Measurements from ENCODE around the gene STXBP1.
"Not testable (repeated sequence)": the region's sequence is repeated elsewhere in the genome, so short reads cannot be mapped to it uniquely, and the experiment has no call there.

The STXBP1 gene

GRCh38 chr9:127571971-127572370 is 40.1 kb upstream of the STXBP1 start:
- DNase-seq (ENCODE audit: extremely low spot score), result no peak
- TF ChIP-seq, protein P1, sequence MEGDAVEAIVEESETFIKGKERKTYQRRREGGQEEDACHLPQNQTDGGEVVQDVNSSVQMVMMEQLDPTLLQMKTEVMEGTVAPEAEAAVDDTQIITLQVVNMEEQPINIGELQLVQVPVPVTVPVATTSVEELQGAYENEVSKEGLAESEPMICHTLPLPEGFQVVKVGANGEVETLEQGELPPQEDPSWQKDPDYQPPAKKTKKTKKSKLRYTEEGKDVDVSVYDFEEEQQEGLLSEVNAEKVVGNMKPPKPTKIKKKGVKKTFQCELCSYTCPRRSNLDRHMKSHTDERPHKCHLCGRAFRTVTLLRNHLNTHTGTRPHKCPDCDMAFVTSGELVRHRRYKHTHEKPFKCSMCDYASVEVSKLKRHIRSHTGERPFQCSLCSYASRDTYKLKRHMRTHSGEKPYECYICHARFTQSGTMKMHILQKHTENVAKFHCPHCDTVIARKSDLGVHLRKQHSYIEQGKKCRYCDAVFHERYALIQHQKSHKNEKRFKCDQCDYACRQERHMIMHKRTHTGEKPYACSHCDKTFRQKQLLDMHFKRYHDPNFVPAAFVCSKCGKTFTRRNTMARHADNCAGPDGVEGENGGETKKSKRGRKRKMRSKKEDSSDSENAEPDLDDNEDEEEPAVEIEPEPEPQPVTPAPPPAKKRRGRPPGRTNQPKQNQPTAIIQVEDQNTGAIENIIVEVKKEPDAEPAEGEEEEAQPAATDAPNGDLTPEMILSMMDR (IDR thresholded peaks at IDR 0.05; ENCODE audit: control extremely low read depth, extremely low read depth, low read depth, missing control alignments), result no peak
- ChIA-PET POLR2A (no interaction called here), CTCF (interaction anchor here (1.3 to 1.4 kb wide), 2 partner anchors 14 to 163 kb away, joined by 3 read pairs; partner anchors contain the start of gene TOR2A)

DNA sequence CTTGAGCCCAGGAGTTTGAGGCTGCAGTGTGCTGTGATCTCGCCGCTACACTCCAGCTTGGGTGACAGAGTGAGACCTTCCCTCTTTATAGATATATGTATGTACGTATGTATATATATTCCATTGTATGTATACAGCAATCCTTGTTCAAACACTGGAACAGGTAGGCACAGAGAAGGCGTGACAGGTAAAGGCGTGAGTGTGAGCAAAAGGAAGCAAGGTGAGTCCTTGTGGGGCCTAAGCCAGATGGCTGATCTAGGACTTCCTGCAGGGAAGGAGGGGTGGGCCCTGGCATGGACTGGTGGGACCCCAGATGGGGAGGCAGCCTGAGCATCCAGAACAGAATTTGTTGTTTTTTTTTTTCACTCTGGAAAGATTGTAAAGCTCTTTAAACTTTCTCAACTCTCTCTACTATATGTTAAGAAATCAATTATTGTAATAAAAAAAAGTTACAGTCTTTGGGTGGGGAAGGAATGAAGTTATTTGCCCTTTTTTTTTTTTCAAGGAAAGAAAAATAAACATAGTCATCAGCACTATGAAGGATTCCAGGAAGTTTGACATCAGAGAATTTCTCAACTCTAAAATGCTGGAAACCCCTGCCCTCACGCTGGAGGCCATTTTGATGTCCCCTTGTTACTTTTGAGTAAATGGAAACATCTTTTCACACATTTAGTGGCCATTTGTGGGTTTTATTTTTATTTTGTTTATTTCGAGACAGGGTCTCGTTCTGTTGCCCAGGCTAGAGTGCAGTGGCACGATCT is 38.9 kb upstream of the STXBP1 start:
- DNase-seq (ENCODE audit: extremely low spot score), result no peak
- ChIA-PET POLR2A (no interaction called here), CTCF (interaction anchor here (1.3 to 1.4 kb wide), 2 partner anchors 15 to 162 kb away, joined by 3 read pairs; partner anchors contain the start of gene TOR2A)
- TF ChIP-seq, protein P1 (IDR thresholded peaks at IDR 0.05; ENCODE audit: control extremely low read depth, extremely low read depth, low read depth, missing control alignments), result no peak

DNA sequence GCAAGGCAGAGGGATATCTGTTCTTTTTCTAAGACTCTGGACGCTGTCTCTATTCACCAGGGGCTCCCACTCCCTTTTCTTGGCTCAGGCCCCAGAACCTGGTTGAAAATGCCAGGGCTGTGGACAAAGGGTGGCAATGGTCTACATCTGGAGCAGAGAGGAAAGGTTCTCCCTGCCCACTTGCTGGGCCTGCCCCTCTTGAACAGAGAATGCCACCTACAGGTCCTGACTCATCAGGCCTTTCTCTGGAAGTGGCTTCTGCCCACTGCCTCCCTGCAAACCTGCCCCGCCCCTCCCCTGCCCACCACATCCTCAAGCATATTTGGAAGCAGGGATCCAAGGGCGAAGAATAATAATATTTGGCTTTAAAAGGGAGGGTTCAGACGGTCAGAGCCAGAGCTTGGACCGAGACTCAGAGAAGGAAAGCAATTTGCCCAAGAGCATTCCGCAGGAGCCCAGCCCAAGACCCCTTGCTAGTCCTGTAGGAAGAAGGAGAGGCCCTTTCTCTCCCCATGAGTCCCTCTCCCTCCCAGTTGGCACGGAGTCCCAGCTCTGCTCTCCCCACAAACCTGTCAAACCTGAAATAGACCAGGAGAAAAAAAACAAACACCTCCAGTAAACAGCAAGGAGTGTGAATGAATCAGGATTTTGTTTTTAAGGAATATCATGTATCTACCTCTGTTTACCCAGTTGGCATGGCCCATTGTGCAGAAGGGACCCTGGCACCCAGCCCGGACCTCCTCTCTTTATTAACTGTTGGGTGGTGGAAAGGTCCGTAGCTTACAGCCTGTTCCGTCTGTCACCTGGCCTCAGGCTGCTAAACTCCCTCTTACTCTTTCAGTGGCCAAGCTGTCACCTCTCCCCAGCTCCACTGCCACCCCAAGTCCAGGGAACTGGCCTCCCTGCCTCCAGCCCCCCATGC is 37.7 kb upstream of the STXBP1 start:
- POLR2A ChIA-PET, result no interaction called here
- no peak for DNase-seq (ENCODE audit: extremely low spot score)
- TF ChIP-seq, protein P1 (IDR thresholded peaks at IDR 0.05; ENCODE audit: control extremely low read depth, extremely low read depth, low read depth, missing control alignments), result no peak
- CTCF ChIA-PET, result interaction anchor here (1.6 kb wide), 1 partner anchor 11 kb away, joined by 7 read pairs; no protein-coding TSS in a partner anchor

- DNase-seq (ENCODE audit: extremely low spot score), result no peak
- CTCF ChIA-PET, result interaction anchor here (1.6 to 1.9 kb wide), 2 partner anchors 9 to 13 kb away, joined by 5 to 7 read pairs; no protein-coding TSS in a partner anchor
- POLR2A ChIA-PET, result no interaction called here
- TF ChIP-seq, protein P1 (IDR thresholded peaks at IDR 0.05; ENCODE audit: control extremely low read depth, extremely low read depth, low read depth, missing control alignments), result no peak
These were observed 36.0 kb upstream of the STXBP1 start for GRCh38 chr9:127575875-127576778.

- CTCF ChIA-PET, result interaction anchor here (1.4 kb wide), 1 partner anchor 9 kb away, joined by 7 read pairs; no protein-coding TSS in a partner anchor
- DNase-seq (ENCODE audit: extremely low spot score); POLR2A ChIA-PET: not testable (repeated sequence)
These were observed 34.9 kb upstream of the STXBP1 start for GRCh38 chr9:127577194-127577593.

GRCh38 chr9:127578627-127578951 is 33.5 kb upstream of the STXBP1 start:
- TF ChIP-seq, protein P1 (IDR thresholded peaks at IDR 0.05; ENCODE audit: control extremely low read depth, extremely low read depth, low read depth, missing control alignments), result no peak
- CTCF ChIA-PET, result interaction anchor here (1.0 to 1.4 kb wide), 4 partner anchors 18 to 156 kb away, joined by 3 to 5 read pairs (median 3); partner anchors contain the start of gene TOR2A

More at GRCh38 chr9:127578627-127578951, 33.5 kb upstream of the STXBP1 start:
- DNase-seq (ENCODE audit: extremely low spot score), result no peak
- POLR2A ChIA-PET, result interaction anchor here (0.6 to 0.7 kb wide), 2 partner anchors 45 to 364 kb away, joined by 3 to 6 read pairs; no protein-coding TSS in a partner anchor

Data from GM10248 (cell line).